Measurements from ENCODE around the gene SLC25A38.
"Not testable (repeated sequence)": the region's sequence is repeated elsewhere in the genome, so short reads cannot be mapped to it uniquely, and the experiment has no call there.

Gene SLC25A38

GRCh38 chr3:39383045-39383880 lies at the start of gene SLC25A38:
Gene SLC25A38 (plus strand): TSS chr3:39383370. CDS start chr3:39383725, 355 bp downstream.
- CTCF ChIA-PET = interaction anchor here (1.5 to 3.0 kb wide), 3 partner anchors 16 to 92 kb away, joined by 3 to 7 read pairs (median 4); partner anchors contain the start of gene RPSA
- H3K4me3 Mint-ChIP-seq = peak within 1 kb of the TSS; percentile 99
- peaks cover 22% of the 10 kb centered on the region for H3K36me3 Mint-ChIP-seq
- no peaks in the 10 kb centered on the region for H3K27me3 Mint-ChIP-seq
- peaks cover 41% of the 10 kb centered on the region for H3K4me1 Mint-ChIP-seq
- peak; percentile 88 for DNase-seq
- peak within 1 kb of the TSS; percentile 99 for H3K27ac Mint-ChIP-seq
- no peaks in the 10 kb centered on the region for H3K9me3 Mint-ChIP-seq

GRCh38 chr3:39333607-39334006 lies 49.6 kb upstream of the SLC25A38 start:
- Mint-ChIP-seq H3K27me3 (peaks cover 7% of the 10 kb centered on the region), H3K4me1 (peaks cover 2% of the 10 kb centered on the region), H3K36me3 (no peaks in the 10 kb centered on the region), H3K9me3 (no peaks in the 10 kb centered on the region), H3K27ac (no peak overlapping the region), H3K4me3 (no peak overlapping the region)
- CTCF ChIA-PET = no interaction called here
- no peak for DNase-seq

GRCh38 chr3:39334205-39334604 lies 49.0 kb upstream of the SLC25A38 start:
- Mint-ChIP-seq H3K4me1 (peaks cover 2% of the 10 kb centered on the region), H3K27me3 (peaks cover 7% of the 10 kb centered on the region), H3K27ac (no peak overlapping the region), H3K9me3 (no peaks in the 10 kb centered on the region), H3K4me3 (no peak overlapping the region), H3K36me3 (no peaks in the 10 kb centered on the region)
- DNase-seq = no peak
- CTCF ChIA-PET = no interaction called here

GRCh38 chr3:39338201-39338600 lies 45.0 kb upstream of the SLC25A38 start:
- H3K36me3 Mint-ChIP-seq = peaks cover 1% of the 10 kb centered on the region
- H3K27ac Mint-ChIP-seq = no peak overlapping the region
- H3K9me3 Mint-ChIP-seq = peaks cover 2% of the 10 kb centered on the region
- DNase-seq = no peak
- CTCF ChIA-PET = no interaction called here
- no peak overlapping the region for H3K4me3 Mint-ChIP-seq
- H3K4me1 Mint-ChIP-seq = no peaks in the 10 kb centered on the region
- peaks cover 11% of the 10 kb centered on the region for H3K27me3 Mint-ChIP-seq

- DNase-seq = no peak
- Mint-ChIP-seq H3K4me3 (no peak overlapping the region), H3K27ac (no peak overlapping the region), H3K4me1 (peaks cover under 1% of the 10 kb centered on the region), H3K9me3 (peaks cover 2% of the 10 kb centered on the region), H3K36me3 (peaks cover 1% of the 10 kb centered on the region), H3K27me3 (peaks cover 11% of the 10 kb centered on the region)
- CTCF ChIA-PET = no interaction called here
Measured at GRCh38 chr3:39339086-39339485, 44.1 kb upstream of the SLC25A38 start.

GRCh38 chr3:39343076-39343717 lies 40.0 kb upstream of the SLC25A38 start:
- Mint-ChIP-seq H3K27ac (no peak overlapping the region), H3K27me3 (peaks cover 4% of the 10 kb centered on the region), H3K4me1 (peaks cover 31% of the 10 kb centered on the region), H3K9me3 (peaks cover 2% of the 10 kb centered on the region), H3K36me3 (peaks cover 1% of the 10 kb centered on the region), H3K4me3 (no peak overlapping the region)
- CTCF ChIA-PET = interaction anchor here (1.9 kb wide), 1 partner anchor 34 kb away, joined by 4 read pairs; no protein-coding TSS in a partner anchor
- DNase-seq = no peak

- CTCF ChIA-PET = interaction anchor here (1.9 kb wide), 1 partner anchor 34 kb away, joined by 4 read pairs; no protein-coding TSS in a partner anchor
- Mint-ChIP-seq H3K4me3 (no peak overlapping the region), H3K9me3 (peaks cover 2% of the 10 kb centered on the region), H3K4me1 (peaks cover 31% of the 10 kb centered on the region), H3K27me3 (peaks cover 4% of the 10 kb centered on the region), H3K27ac (no peak overlapping the region), H3K36me3 (peaks cover 1% of the 10 kb centered on the region)
- DNase-seq = no peak
Measured at GRCh38 chr3:39343760-39344159, 39.4 kb upstream of the SLC25A38 start.

GRCh38 chr3:39344746-39345344 lies 38.3 kb upstream of the SLC25A38 start:
- H3K9me3 Mint-ChIP-seq = peaks cover 2% of the 10 kb centered on the region
- no peaks in the 10 kb centered on the region for H3K36me3 Mint-ChIP-seq
- H3K27ac Mint-ChIP-seq = no peak overlapping the region
- no peak overlapping the region for H3K4me3 Mint-ChIP-seq
- peaks cover 36% of the 10 kb centered on the region for H3K4me1 Mint-ChIP-seq
- DNase-seq = no peak
- peaks cover 4% of the 10 kb centered on the region for H3K27me3 Mint-ChIP-seq
- CTCF ChIA-PET = interaction anchor here (0.8 to 3.6 kb wide), 3 partner anchors 9 to 57 kb away, joined by 3 to 28 read pairs (median 3); no protein-coding TSS in a partner anchor

- CTCF ChIA-PET = interaction anchor here (1.1 to 3.6 kb wide), 7 partner anchors 10 to 59 kb away, joined by 3 to 28 read pairs (median 4); no protein-coding TSS in a partner anchor
- Mint-ChIP-seq H3K4me3 (no peak overlapping the region), H3K27me3 (no peaks in the 10 kb centered on the region), H3K9me3 (no peaks in the 10 kb centered on the region), H3K4me1 (peaks cover 54% of the 10 kb centered on the region), H3K27ac (peak overlapping the region; percentile 56), H3K36me3 (no peaks in the 10 kb centered on the region)
- no peak for DNase-seq
Measured at GRCh38 chr3:39346785-39347585, 36.2 kb upstream of the SLC25A38 start.

GRCh38 chr3:39347586-39347876 lies 35.6 kb upstream of the SLC25A38 start:
- Mint-ChIP-seq H3K9me3 (no peaks in the 10 kb centered on the region), H3K4me1 (peaks cover 54% of the 10 kb centered on the region), H3K27ac (no peak overlapping the region), H3K27me3 (no peaks in the 10 kb centered on the region), H3K4me3 (no peak overlapping the region), H3K36me3 (no peaks in the 10 kb centered on the region)
- CTCF ChIA-PET = interaction anchor here (1.1 to 3.6 kb wide), 6 partner anchors 10 to 60 kb away, joined by 3 to 28 read pairs (median 4); no protein-coding TSS in a partner anchor
- no peak for DNase-seq

- peaks cover 4% of the 10 kb centered on the region for H3K36me3 Mint-ChIP-seq
- no peak for DNase-seq
- CTCF ChIA-PET = interaction anchor here (1.0 kb wide), 1 partner anchor 12 kb away, joined by 3 read pairs; no protein-coding TSS in a partner anchor
- H3K4me3 Mint-ChIP-seq = no peak overlapping the region
- no peaks in the 10 kb centered on the region for H3K27me3 Mint-ChIP-seq
- H3K4me1 Mint-ChIP-seq = peaks cover 54% of the 10 kb centered on the region
- no peaks in the 10 kb centered on the region for H3K9me3 Mint-ChIP-seq
- H3K27ac Mint-ChIP-seq = no peak overlapping the region
Measured at GRCh38 chr3:39349080-39349479, 34.1 kb upstream of the SLC25A38 start.

- peaks cover 48% of the 10 kb centered on the region for H3K4me1 Mint-ChIP-seq
- DNase-seq = no peak
- peaks cover 4% of the 10 kb centered on the region for H3K36me3 Mint-ChIP-seq
- CTCF ChIA-PET = interaction anchor here (1.5 to 2.1 kb wide), 2 partner anchors 27 to 59 kb away, joined by 5 read pairs; no protein-coding TSS in a partner anchor
- no peak overlapping the region for H3K4me3 Mint-ChIP-seq
- no peaks in the 10 kb centered on the region for H3K9me3 Mint-ChIP-seq
- peak overlapping the region; percentile 63 for H3K27ac Mint-ChIP-seq
- peaks cover 5% of the 10 kb centered on the region for H3K27me3 Mint-ChIP-seq
Measured at GRCh38 chr3:39350714-39351113, 32.5 kb upstream of the SLC25A38 start.

- peaks cover 45% of the 10 kb centered on the region for H3K4me1 Mint-ChIP-seq
- not testable (repeated sequence) for DNase-seq
Measured at GRCh38 chr3:39351134-39351533, 32.0 kb upstream of the SLC25A38 start.

More at GRCh38 chr3:39351134-39351533, 32.0 kb upstream of the SLC25A38 start:
- not testable (repeated sequence) for H3K9me3 Mint-ChIP-seq, H3K36me3 Mint-ChIP-seq, H3K27me3 Mint-ChIP-seq, H3K4me3 Mint-ChIP-seq
- H3K27ac Mint-ChIP-seq = peak overlapping the region; percentile 63
- CTCF ChIA-PET = interaction anchor here (1.5 to 2.1 kb wide), 2 partner anchors 27 to 59 kb away, joined by 5 read pairs; no protein-coding TSS in a partner anchor

Measured in activated naive CD4-positive, alpha-beta T cell treated with anti-CD3 and anti-CD28 coated beads, Interleukin-2, amount 10 ng/mL, durations not matched to agents 7 days and 5 days (primary cell).